Neural progenitor cell (in vitro differentiated cells): ENCODE results near the gene TVP23A.

Source experiments
- CTCF ChIP-seq: fragments of 200-600 bp; sonication (generic); IDR thresholded peaks from 2 replicates; pipeline ENCODE4 v1.5.1; 2017; ENCODE audit warnings: antibody characterized with exemption, mild to moderate bottlenecking
- EZH2 ChIP-seq: fragments of 200-600 bp; sonication (generic); IDR thresholded peaks from 2 replicates; pipeline ENCODE4 v1.6.1; 2017; ENCODE audit warnings: antibody characterized with exemption, mild to moderate bottlenecking, moderate library complexity

GRCh38 chr16:10820546-10820945 lies 2.0 kb upstream of the TVP23A start:
- TF ChIP-seq CTCF (no peak), EZH2 (no peak)
